HEK293T (cell line): ENCODE data around the gene MLF2.

ENCODE experiments used
- CTCF ChIA-PET: fragments of 350-600 bp; formaldehyde crosslinking; extraction: SDS; loops from one replicate; lab custom pipeline; 2021; ENCODE audit warnings: antibody characterized with exemption, inconsistent platforms; lab: Yijun Ruan, JAX
- POLR2A ChIA-PET: fragments of 350-600 bp; formaldehyde crosslinking; extraction: SDS; loops from one replicate; lab custom pipeline; 2020; ENCODE audit warnings: antibody characterized with exemption, inconsistent platforms; lab: Yijun Ruan, JAX
- DNase-seq: peaks from one replicate; pipeline ENCODE4 v3.0.0; 2012; ENCODE audit warnings: mixed read lengths; ENCODE audit errors: extremely low spot score
- ARNT ChIP-seq: fragments of 450-650 bp; IDR thresholded peaks from 2 replicates; pipeline ENCODE4 v1.6.1; 2017; ENCODE audit warnings: mild to moderate bottlenecking
- BHLHE40 ChIP-seq: fragments of 450-650 bp; IDR thresholded peaks from 2 replicates; pipeline ENCODE4 v1.6.1; 2016; ENCODE audit warnings: mild to moderate bottlenecking, moderate library complexity, borderline replicate concordance
- CTBP1 ChIP-seq: fragments of 450-650 bp; IDR thresholded peaks from 2 replicates; pipeline ENCODE4 v1.6.1; 2016; ENCODE audit warnings: borderline replicate concordance
- ELF4 ChIP-seq: fragments of 450-650 bp; IDR thresholded peaks from 2 replicates; pipeline ENCODE4 v1.6.1; 2017; ENCODE audit warnings: antibody characterized with exemption
- FOXA1 ChIP-seq: fragments of 450-650 bp; IDR thresholded peaks from 2 replicates; pipeline ENCODE4 v1.6.1; 2016; ENCODE audit warnings: mild to moderate bottlenecking
- FOXK2 ChIP-seq: fragments of 450-650 bp; IDR thresholded peaks from 2 replicates; pipeline ENCODE4 v1.6.1; 2016; ENCODE audit warnings: mild to moderate bottlenecking
- FOXM1 ChIP-seq: fragments of 450-650 bp; IDR thresholded peaks from 2 replicates; pipeline ENCODE4 v1.6.1; 2017; ENCODE audit warnings: mild to moderate bottlenecking, borderline replicate concordance
- HDGF ChIP-seq: fragments of 450-650 bp; IDR thresholded peaks from 2 replicates; pipeline ENCODE4 v1.6.1; 2017; ENCODE audit warnings: antibody characterized with exemption, borderline replicate concordance
- L3MBTL2 ChIP-seq: fragments of 450-650 bp; conservative IDR thresholded peaks from 2 replicates; pipeline ENCODE4 v1.6.1; 2016; ENCODE audit warnings: mild to moderate bottlenecking
- LEF1 ChIP-seq: fragments of 450-650 bp; IDR thresholded peaks from 2 replicates; pipeline ENCODE4 v1.6.1; 2017; ENCODE audit warnings: mild to moderate bottlenecking, borderline replicate concordance
- NFRKB ChIP-seq: fragments of 450-650 bp; IDR thresholded peaks from 2 replicates; pipeline ENCODE4 v1.6.1; 2016; ENCODE audit warnings: mild to moderate bottlenecking, moderate library complexity
- PKNOX1 ChIP-seq: fragments of 450-650 bp; IDR thresholded peaks from 2 replicates; pipeline ENCODE4 v1.6.1; 2016
- SP1 ChIP-seq: fragments of 450-650 bp; IDR thresholded peaks from 2 replicates; pipeline ENCODE4 v1.6.1; 2017
- SUZ12 ChIP-seq: fragments of 450-650 bp; IDR thresholded peaks from 2 replicates; pipeline ENCODE4 v1.6.1; 2016; ENCODE audit warnings: mild to moderate bottlenecking
- TARDBP ChIP-seq: fragments of 450-650 bp; IDR thresholded peaks from 2 replicates; pipeline ENCODE4 v1.6.1; 2016
- ZNF384 ChIP-seq: fragments of 450-650 bp; IDR thresholded peaks from 2 replicates; pipeline ENCODE4 v1.6.1; 2016

The MLF2 gene

GRCh38 chr12:6775185-6776174 is 22.5 kb upstream of the MLF2 start:
- ChIA-PET CTCF (interaction anchor here (0.9 to 5.5 kb wide), 3 partner anchors 9 to 46 kb away, joined by 3 to 26 read pairs (median 3); partner anchors contain the start of genes GPR162 and PTMS), POLR2A (interaction anchor here (0.9 to 2.9 kb wide), 2 partner anchors 22 to 52 kb away, joined by 3 to 26 read pairs; partner anchors contain the start of genes COPS7A and MLF2)
- no peak for DNase-seq
- TF ChIP-seq BHLHE40 (no peak), FOXK2 (no peak), NFRKB (no peak), FOXM1 (no peak), PKNOX1 (no peak), ARNT (no peak), SUZ12 (no peak), SP1 (no peak), ELF4 (no peak), CTBP1 (no peak), FOXA1 (no peak), LEF1 (no peak), TARDBP (no peak), HDGF (no peak)

GRCh38 chr12:6774499-6775062 is 21.6 kb upstream of the MLF2 start:
- DNase-seq = no peak
- CTCF ChIA-PET = interaction anchor here (0.9 to 1.7 kb wide), 3 partner anchors 8 to 47 kb away, joined by 3 to 4 read pairs (median 3); partner anchors contain the start of genes GPR162 and PTMS
- POLR2A ChIA-PET = interaction anchor here (0.9 to 2.9 kb wide), 2 partner anchors 22 to 51 kb away, joined by 3 to 26 read pairs; partner anchors contain the start of genes COPS7A and MLF2
- TF ChIP-seq NFRKB = no peak
- TF ChIP-seq L3MBTL2 = no peak
- TF ChIP-seq ARNT = no peak
- no peak for TF ChIP-seq CTBP1
- TF ChIP-seq HDGF = no peak
- TF ChIP-seq SUZ12 = no peak
- no peak for TF ChIP-seq FOXK2
- no peak for TF ChIP-seq FOXM1
- no peak for TF ChIP-seq LEF1
- TF ChIP-seq FOXA1 = no peak
- TF ChIP-seq TARDBP = no peak
- TF ChIP-seq PKNOX1 = no peak
- TF ChIP-seq BHLHE40 = no peak
- TF ChIP-seq ZNF384 = no peak
- TF ChIP-seq ELF4 = no peak

GRCh38 chr12:6773590-6774351 is 20.8 kb upstream of the MLF2 start:
- ChIA-PET POLR2A (interaction anchor here (0.9 to 2.9 kb wide), 2 partner anchors 21 to 50 kb away, joined by 3 to 26 read pairs; partner anchors contain the start of genes COPS7A and MLF2), CTCF (interaction anchor here (0.9 kb wide), 1 partner anchor 20 kb away, joined by 4 read pairs; no protein-coding TSS in a partner anchor)
- TF ChIP-seq BHLHE40 (no peak), FOXK2 (no peak), HDGF (no peak), FOXA1 (no peak), L3MBTL2 (no peak), ARNT (no peak), NFRKB (no peak), CTBP1 (no peak), ZNF384 (no peak), SP1 (no peak), ELF4 (no peak), SUZ12 (no peak), PKNOX1 (no peak), TARDBP (no peak), LEF1 (no peak), FOXM1 (no peak)
- DNase-seq = no peak

GRCh38 chr12:6772726-6773589 is 20.0 kb upstream of the MLF2 start:
- TF ChIP-seq SP1 (no peak), PKNOX1 (no peak), ZNF384 (no peak), CTBP1 (no peak), NFRKB (no peak), L3MBTL2 (no peak), ARNT (no peak), HDGF (no peak), ELF4 (no peak), TARDBP (no peak)
- ChIA-PET CTCF (no interaction called here), POLR2A (interaction anchor here (2.9 kb wide), 1 partner anchor 20 kb away, joined by 26 read pairs; the partner anchor contains the start of gene MLF2)
- no peak for DNase-seq
